HG03025 (cell line): ENCODE data around the gene UQCRH.
A peak's percentile ranks its signal among the peaks of the same experiment; 100 is the strongest.

Experiments used
- ATAC-seq: cut with Tn5 transposase; IDR thresholded peaks from one replicate; pipeline ENCODE4 v1.9.1; 2021; ENCODE audit warnings: mild to moderate bottlenecking, moderate library complexity; ENCODE audit not compliant: unreplicated experiment, low FRiP score

Gene UQCRH

GRCh38 chr1:46303038-46303871, at the start of gene UQCRH, which contains the start of gene LRRC41:
Gene UQCRH (plus strand): TSS chr1:46303698. CDS start chr1:46303767, 69 bp downstream.
Gene LRRC41 (minus strand): TSS chr1:46303616. CDS start chr1:46303322, 294 bp downstream.
- ATAC-seq, result peak; percentile 65

- no peak for ATAC-seq
Observed at GRCh38 chr1:46254668-46255067, 48.8 kb upstream of the UQCRH start.

GRCh38 chr1:46256523-46256922, 47.0 kb upstream of the UQCRH start:
- ATAC-seq, result no peak

GRCh38 chr1:46262508-46262907, 41.0 kb upstream of the UQCRH start:
- ATAC-seq, result no peak

GRCh38 chr1:46263146-46263545, 40.4 kb upstream of the UQCRH start:
- no peak for ATAC-seq

- no peak for ATAC-seq
Observed at GRCh38 chr1:46268578-46268977, 34.9 kb upstream of the UQCRH start.

GRCh38 chr1:46274225-46275029, 29.1 kb upstream of the UQCRH start:
- no peak for ATAC-seq

GRCh38 chr1:46275030-46275337, 28.5 kb upstream of the UQCRH start:
- no peak for ATAC-seq

- no peak for ATAC-seq
Observed at GRCh38 chr1:46277658-46278373, 25.7 kb upstream of the UQCRH start.

GRCh38 chr1:46278807-46279206, 24.7 kb upstream of the UQCRH start:
- no peak for ATAC-seq

- no peak for ATAC-seq
Observed at GRCh38 chr1:46280092-46280491, 23.4 kb upstream of the UQCRH start.

GRCh38 chr1:46281021-46281420, 22.5 kb upstream of the UQCRH start:
- ATAC-seq, result no peak

- no peak for ATAC-seq
Observed at GRCh38 chr1:46284058-46284457, 19.4 kb upstream of the UQCRH start.

- ATAC-seq, result no peak
Observed at GRCh38 chr1:46284597-46285564, 18.6 kb upstream of the UQCRH start.

- ATAC-seq, result no peak
Observed at GRCh38 chr1:46285730-46286477, 17.6 kb upstream of the UQCRH start.

- no peak for ATAC-seq
Observed at GRCh38 chr1:46288485-46289133, 14.9 kb upstream of the UQCRH start.

- ATAC-seq, result no peak
Observed at GRCh38 chr1:46289134-46289494, 14.4 kb upstream of the UQCRH start.

- no peak for ATAC-seq
Observed at GRCh38 chr1:46289976-46290375, 13.5 kb upstream of the UQCRH start.

- no peak for ATAC-seq
Observed at GRCh38 chr1:46295306-46295705, 8.2 kb upstream of the UQCRH start.
